Hematopoietic multipotent progenitor cell (in vitro differentiated cells): Measurements from ENCODE around the gene THSD7B. TPM values are rescaled to one million over a fixed set of nuclear protein-coding genes. Genes with fewer than 3 reads are reported as not detected.
"Not testable (repeated sequence)": the region's sequence is repeated elsewhere in the genome, so short reads cannot be mapped to it uniquely, and the experiment has no call there.

Source experiments
- DNase-seq, 3 donors: peaks; one replicate each; pipeline ENCODE4 v3.0.0-alpha.2; 2011 to 2015; ENCODE audit warnings: low read depth in 2 of 3, low spot score in 2 of 3
- total RNA-seq: library from RNA; depleted of rRNA; stranded (reverse); fragments of >200 nt; gene quantifications from one replicate; pipeline ENCODE4 v1.2.3, GENCODE V29; 2012

The THSD7B gene
- total RNA-seq, 1 donor = not detected

GRCh38 chr2:137654046-137654445, 888.7 kb downstream of the THSD7B start:
- DNase-seq = no peak

GRCh38 chr2:137655814-137656213, 890.5 kb downstream of the THSD7B start:
- no peak for DNase-seq

- DNase-seq = no peak
Measured at GRCh38 chr2:137658433-137658832, 893.1 kb downstream of the THSD7B start.

GRCh38 chr2:137659616-137660015, 894.3 kb downstream of the THSD7B start:
- no peak for DNase-seq

GRCh38 chr2:137670111-137670510, 904.8 kb downstream of the THSD7B start:
- DNase-seq = no peak

- no peak for DNase-seq
Measured at GRCh38 chr2:137672989-137673552, 907.7 kb downstream of the THSD7B start.

- DNase-seq = no peak
Measured at GRCh38 chr2:137674991-137675390, 909.6 kb downstream of the THSD7B start.

GRCh38 chr2:137675584-137676327, 910.4 kb downstream of the THSD7B start:
- no peak for DNase-seq

- no peak for DNase-seq
Measured at GRCh38 chr2:137676346-137676745, 911.0 kb downstream of the THSD7B start.

GRCh38 chr2:137677466-137677865, 912.1 kb downstream of the THSD7B start:
- DNase-seq = no peak

- DNase-seq = no peak
Measured at GRCh38 chr2:137689549-137689948, 924.2 kb downstream of the THSD7B start.

GRCh38 chr2:137693534-137693933, 928.2 kb downstream of the THSD7B start:
- DNase-seq = no peak

GRCh38 chr2:137696916-137697315, 931.6 kb downstream of the THSD7B start:
- DNase-seq = no peak

GRCh38 chr2:137700250-137700649, 934.9 kb downstream of the THSD7B start:
- DNase-seq = not testable (repeated sequence)

GRCh38 chr2:137700681-137701080, 935.3 kb downstream of the THSD7B start:
- DNase-seq = no peak

- no peak for DNase-seq
Measured at GRCh38 chr2:137705296-137705695, 940.0 kb downstream of the THSD7B start.

GRCh38 chr2:137706786-137707613, 941.7 kb downstream of the THSD7B start:
- no peak for DNase-seq

- DNase-seq = no peak
Measured at GRCh38 chr2:137708311-137708710, 943.0 kb downstream of the THSD7B start.

- DNase-seq = no peak
Measured at GRCh38 chr2:137715731-137716191, 950.4 kb downstream of the THSD7B start.

- DNase-seq = no peak
Measured at GRCh38 chr2:137718786-137719185, 953.4 kb downstream of the THSD7B start.

GRCh38 chr2:137721733-137722132, 956.4 kb downstream of the THSD7B start:
- DNase-seq = no peak
